ENCODE results near the gene IL1RN.

Gene IL1RN

GRCh38 chr2:113104054-113104611 lies 23.3 kb upstream of the IL1RN start:
- no peak for DNase-seq

GRCh38 chr2:113105047-113105785 lies 22.2 kb upstream of the IL1RN start:
- DNase-seq: no peak

- no peak for DNase-seq
Measured at GRCh38 chr2:113111121-113111520, 16.3 kb upstream of the IL1RN start.

GRCh38 chr2:113111823-113112287 lies 15.5 kb upstream of the IL1RN start:
- DNase-seq: no peak

GRCh38 chr2:113112441-113112840 lies 15.0 kb upstream of the IL1RN start:
- DNase-seq: no peak

- DNase-seq: no peak
Measured at GRCh38 chr2:113112871-113113270, 14.5 kb upstream of the IL1RN start.

GRCh38 chr2:113113807-113114206 lies 13.6 kb upstream of the IL1RN start:
- DNase-seq: no peak

- no peak for DNase-seq
Measured at GRCh38 chr2:113114224-113114945, 13.0 kb upstream of the IL1RN start.

GRCh38 chr2:113114996-113115395 lies 12.4 kb upstream of the IL1RN start:
- DNase-seq: no peak

GRCh38 chr2:113116100-113116958 lies 11.1 kb upstream of the IL1RN start:
- no peak for DNase-seq

GRCh38 chr2:113117541-113118262 lies 9.7 kb upstream of the IL1RN start:
- DNase-seq: no peak

GRCh38 chr2:113118263-113118657 lies 9.1 kb upstream of the IL1RN start:
- DNase-seq: no peak

GRCh38 chr2:113119111-113119510 lies 8.3 kb upstream of the IL1RN start:
- no peak for DNase-seq

GRCh38 chr2:113120861-113121260 lies 6.5 kb upstream of the IL1RN start:
- no peak for DNase-seq

- DNase-seq: no peak
Measured at GRCh38 chr2:113122364-113122763, 5.0 kb upstream of the IL1RN start.

GRCh38 chr2:113123726-113124125 lies 3.7 kb upstream of the IL1RN start:
- no peak for DNase-seq

- DNase-seq: no peak
Measured at GRCh38 chr2:113124181-113124961, 3.0 kb upstream of the IL1RN start.

GRCh38 chr2:113124984-113125855 lies 2.2 kb upstream of the IL1RN start:
- DNase-seq: no peak

GRCh38 chr2:113127646-113128570 lies 510 bp downstream of the IL1RN start:
- DNase-seq: no peak

Data from CD4-positive, alpha-beta T cell treated with Interleukin-4 for 4 hours (primary cell).